Rectal smooth muscle tissue (tissue), 1 donor: ENCODE measurements around the gene OSBPL2.

ENCODE experiments used
- H3K27ac ChIP-seq: one replicate; pipeline ENCODE4 v1.7.0; 2013; ENCODE audit warnings: low read depth, low read length, inconsistent platforms
- H3K27me3 ChIP-seq: one replicate; pipeline ENCODE4 v1.7.0; 2013; ENCODE audit warnings: low read length; ENCODE audit not compliant: control insufficient read depth, insufficient read depth
- H3K36me3 ChIP-seq: one replicate; pipeline ENCODE4 v1.7.0; 2013; ENCODE audit warnings: low read length; ENCODE audit not compliant: control insufficient read depth, insufficient read depth
- H3K4me1 ChIP-seq: one replicate; pipeline ENCODE4 v1.7.0; 2013; ENCODE audit warnings: low read length; ENCODE audit not compliant: control insufficient read depth, insufficient read depth
- H3K4me3 ChIP-seq: one replicate; pipeline ENCODE4 v1.7.0; 2013; ENCODE audit warnings: low read length
- H3K9ac ChIP-seq: one replicate; pipeline ENCODE4 v1.7.0; 2013; ENCODE audit warnings: low read length

Gene OSBPL2

GRCh38 chr20:62305765-62306413 is 67.6 kb downstream of the OSBPL2 start:
- H3K27ac ChIP-seq = peak overlapping the region; percentile 22

GRCh38 chr20:62306414-62307187 is 68.3 kb downstream of the OSBPL2 start:
- H3K4me1 ChIP-seq = peaks cover 9% of the 10 kb centered on the region
- no peak overlapping the region for H3K4me3 ChIP-seq
- peak overlapping the region; percentile 22 for H3K27ac ChIP-seq
- H3K27me3 ChIP-seq = no peaks in the 10 kb centered on the region
- no peak overlapping the region for H3K9ac ChIP-seq
- peaks cover 37% of the 10 kb centered on the region for H3K36me3 ChIP-seq

More at GRCh38 chr20:62305765-62306413, 67.6 kb downstream of the OSBPL2 start:
- H3K4me1 ChIP-seq = peaks cover 9% of the 10 kb centered on the region
- no peak overlapping the region for H3K4me3 ChIP-seq
- peaks cover 37% of the 10 kb centered on the region for H3K36me3 ChIP-seq
- H3K9ac ChIP-seq = no peak overlapping the region
- H3K27me3 ChIP-seq = no peaks in the 10 kb centered on the region

GRCh38 chr20:62307226-62308101 is 69.1 kb downstream of the OSBPL2 start:
- no peaks in the 10 kb centered on the region for H3K27me3 ChIP-seq
- H3K4me3 ChIP-seq = no peak overlapping the region
- no peak overlapping the region for H3K27ac ChIP-seq
- peaks cover 9% of the 10 kb centered on the region for H3K4me1 ChIP-seq
- no peak overlapping the region for H3K9ac ChIP-seq
- H3K36me3 ChIP-seq = peaks cover 39% of the 10 kb centered on the region

- Histone ChIP-seq H3K27me3 (no peaks in the 10 kb centered on the region), H3K27ac (no peak overlapping the region), H3K4me3 (no peak overlapping the region), H3K36me3 (peaks cover 43% of the 10 kb centered on the region), H3K9ac (no peak overlapping the region), H3K4me1 (peaks cover 9% of the 10 kb centered on the region)
Observed at GRCh38 chr20:62308102-62308822, 69.9 kb downstream of the OSBPL2 start.

- peaks cover 46% of the 10 kb centered on the region for H3K36me3 ChIP-seq
- H3K4me1 ChIP-seq = peaks cover 1% of the 10 kb centered on the region
- peak overlapping the region; percentile 34 for H3K27ac ChIP-seq
- no peaks in the 10 kb centered on the region for H3K27me3 ChIP-seq
- no peak overlapping the region for H3K9ac ChIP-seq
- no peak overlapping the region for H3K4me3 ChIP-seq
Observed at GRCh38 chr20:62309198-62309944, 71.0 kb downstream of the OSBPL2 start.

- Histone ChIP-seq H3K4me3 (no peak overlapping the region), H3K36me3 (peaks cover 48% of the 10 kb centered on the region), H3K4me1 (no peaks in the 10 kb centered on the region), H3K27me3 (no peaks in the 10 kb centered on the region), H3K9ac (no peak overlapping the region), H3K27ac (peak overlapping the region; percentile 34)
Observed at GRCh38 chr20:62309947-62310756, 71.8 kb downstream of the OSBPL2 start.

- no peak overlapping the region for H3K9ac ChIP-seq
- peaks cover 51% of the 10 kb centered on the region for H3K36me3 ChIP-seq
- H3K4me1 ChIP-seq = no peaks in the 10 kb centered on the region
- no peaks in the 10 kb centered on the region for H3K27me3 ChIP-seq
- no peak overlapping the region for H3K4me3 ChIP-seq
- H3K27ac ChIP-seq = no peak overlapping the region
Observed at GRCh38 chr20:62310757-62311121, 72.4 kb downstream of the OSBPL2 start.

GRCh38 chr20:62311150-62311549 is 72.8 kb downstream of the OSBPL2 start:
- H3K9ac ChIP-seq = no peak overlapping the region
- no peaks in the 10 kb centered on the region for H3K4me1 ChIP-seq
- no peaks in the 10 kb centered on the region for H3K27me3 ChIP-seq
- no peak overlapping the region for H3K27ac ChIP-seq
- H3K4me3 ChIP-seq = no peak overlapping the region
- H3K36me3 ChIP-seq = peaks cover 51% of the 10 kb centered on the region

GRCh38 chr20:62311832-62312661 is 73.7 kb downstream of the OSBPL2 start:
- Histone ChIP-seq H3K27ac (peak overlapping the region; percentile 3), H3K27me3 (no peaks in the 10 kb centered on the region), H3K4me3 (no peak overlapping the region), H3K36me3 (peaks cover 54% of the 10 kb centered on the region), H3K9ac (no peak overlapping the region), H3K4me1 (no peaks in the 10 kb centered on the region)

- Histone ChIP-seq H3K4me3 (no peak overlapping the region), H3K4me1 (no peaks in the 10 kb centered on the region), H3K36me3 (peaks cover 52% of the 10 kb centered on the region), H3K27ac (no peak overlapping the region), H3K9ac (no peak overlapping the region), H3K27me3 (no peaks in the 10 kb centered on the region)
Observed at GRCh38 chr20:62312662-62312977, 74.3 kb downstream of the OSBPL2 start.
